ENCODE data around the gene SHROOM3. TPM values are rescaled to one million over a fixed set of nuclear protein-coding genes. Genes with fewer than 3 reads are reported as not detected.

Gene SHROOM3
- total and polyA plus RNA-seq, 2 of the 13 experiments (the other 11 are each of a cell fraction or from before 2014, with no cell fraction given) = 0.01 TPM; not detected in 1

GRCh38 chr4:76489686-76490161 lies 54.7 kb downstream of the SHROOM3 start:
- in situ Hi-C loops (cut with HindIII; ENCODE audit: extremely low pct_ligation_motif_present, low pct_unique_long_range_greater_than_20kb) (no loop called here), intact Hi-C loops (cut with micrococcal nuclease; ENCODE audit: unreplicated experiment) (no loop called here)
- no peak overlapping the region for H3K9ac ChIP-seq (ENCODE audit: insufficient read depth, low read depth, low read length)
- WGBS (ENCODE audit: low lambda C conversion rate) = 19% methylated on average over 6 of the region's 6 CpGs
- no peak overlapping the region for H3K4me3 ChIP-seq (replicated peaks in 1 of 3; ENCODE audit: insufficient read depth in 1 of 3, low read depth in 2 of 3, low read length in 3 of 3)
- BruUV-seq (replicated peaks) = no TSS peak
- no peaks in the 10 kb centered on the region for H3K27me3 ChIP-seq (ENCODE audit: control insufficient read depth in 1 of 2, insufficient read depth in 2 of 2, low read length in 2 of 2)
- H3K27ac ChIP-seq (ENCODE audit: extremely low read length, insufficient read depth, low read length) = no peak overlapping the region
- peaks cover 12% of the 10 kb centered on the region for H3K9me3 ChIP-seq (ENCODE audit: low read length)
- CTCF ChIA-PET (ENCODE audit: low intra/inter-chr PET ratio, low total read pairs) = no interaction called here
- no peak overlapping the region for H2AFZ ChIP-seq (ENCODE audit: low read length)
- ATAC-seq (no peak), DNase-seq (ENCODE audit: low spot score) (no peak), FAIRE-seq (no peak)
- no peak overlapping the region for H3K4me2 ChIP-seq (ENCODE audit: low read depth, low read length)
- no peaks in the 10 kb centered on the region for H3K4me1 ChIP-seq (ENCODE audit: insufficient read depth, low read length)
- TF ChIP-seq ZNF20 (CRISPR knock-in tag; IDR thresholded peaks at IDR 0.05) (peak; percentile 95), ZGPAT (CRISPR knock-in tag; IDR thresholded peaks at IDR 0.05) (no peak)
- no peaks in the 10 kb centered on the region for H3K36me3 ChIP-seq (replicated peaks in 1 of 2; ENCODE audit: control insufficient read depth in 1 of 2, insufficient read depth in 2 of 2, low read length in 2 of 2)
- no peaks in the 10 kb centered on the region for H3K79me2 ChIP-seq (ENCODE audit: insufficient read depth, low read length)
- POLR2A ChIA-PET = no interaction called here
- no peaks in the 10 kb centered on the region for H4K20me1 ChIP-seq (ENCODE audit: insufficient read depth, low read length)

GRCh38 chr4:76492055-76492454 lies 57.0 kb downstream of the SHROOM3 start:
- TF ChIP-seq ZBTB46 (CRISPR knock-in tag; IDR thresholded peaks at IDR 0.05; ENCODE audit: borderline replicate concordance) (no peak), CCDC6 (CRISPR knock-in tag; IDR thresholded peaks at IDR 0.05) (no peak)
- no peak for FAIRE-seq
- POLR2A ChIA-PET = no interaction called here

More at GRCh38 chr4:76492055-76492454, 57.0 kb downstream of the SHROOM3 start:
- Histone ChIP-seq H3K27me3 (ENCODE audit: control insufficient read depth in 1 of 2, insufficient read depth in 2 of 2, low read length in 2 of 2) (no peaks in the 10 kb centered on the region; a peak in 1 of 5 replicates), H3K4me1 (ENCODE audit: insufficient read depth, low read length) (no peaks in the 10 kb centered on the region), H3K36me3 (replicated peaks in 1 of 2; ENCODE audit: control insufficient read depth in 1 of 2, insufficient read depth in 2 of 2, low read length in 2 of 2) (no peaks in the 10 kb centered on the region), H3K79me2 (ENCODE audit: insufficient read depth, low read length) (no peaks in the 10 kb centered on the region), H3K27ac (ENCODE audit: extremely low read length, insufficient read depth, low read length) (no peak overlapping the region), H3K4me2 (ENCODE audit: low read depth, low read length) (no peak overlapping the region), H4K20me1 (ENCODE audit: insufficient read depth, low read length) (no peaks in the 10 kb centered on the region), H2AFZ (ENCODE audit: low read length) (no peak overlapping the region), H3K9me3 (ENCODE audit: low read length) (peaks cover 12% of the 10 kb centered on the region), H3K9ac (ENCODE audit: insufficient read depth, low read depth, low read length) (no peak overlapping the region), H3K4me3 (replicated peaks in 1 of 3; ENCODE audit: insufficient read depth in 1 of 3, low read depth in 2 of 3, low read length in 3 of 3) (no peak overlapping the region)
- intact Hi-C loops (cut with micrococcal nuclease; ENCODE audit: unreplicated experiment) (no loop called here), in situ Hi-C loops (cut with HindIII; ENCODE audit: extremely low pct_ligation_motif_present, low pct_unique_long_range_greater_than_20kb) (no loop called here)
- no peak for ATAC-seq
- BruUV-seq (replicated peaks) = no TSS peak
- no peak for DNase-seq (ENCODE audit: low spot score)
- WGBS (ENCODE audit: low lambda C conversion rate) = 26% methylated on average over 3 of the region's 3 CpGs
- CTCF ChIA-PET (ENCODE audit: low intra/inter-chr PET ratio, low total read pairs) = no interaction called here

All from HepG2 (cell line).